Activated naive CD4-positive, alpha-beta T cell treated with anti-CD3 and anti-CD28 coated beads, Interleukin-2, amount 10 ng/mL, durations not matched to agents 7 days and 5 days (primary cell): ENCODE measurements around the gene GAB4.
"Not testable (repeated sequence)": the region's sequence is repeated elsewhere in the genome, so short reads cannot be mapped to it uniquely, and the experiment has no call there.

Experiments used
- CTCF ChIA-PET: fragments of 350-600 bp; sonication (Branson Sonifier 250); formaldehyde crosslinking; loops from one replicate; lab custom pipeline; 2021; ENCODE audit warnings: antibody characterized with exemption; lab: Charles Lee
- DNase-seq: peaks from one replicate; pipeline ENCODE4 v3.0.0-alpha.2; 2020
- H3K27ac Mint-ChIP-seq: one replicate; pipeline ENCODE4 v1.8.0; 2021; ENCODE audit warnings: mild to moderate bottlenecking, moderate library complexity, mixed read lengths
- H3K27me3 Mint-ChIP-seq: one replicate; pipeline ENCODE4 v1.8.0; 2021; ENCODE audit warnings: mild to moderate bottlenecking, mixed read lengths
- H3K36me3 Mint-ChIP-seq: one replicate; pipeline ENCODE4 v1.8.0; 2021; ENCODE audit warnings: mixed read lengths
- H3K4me1 Mint-ChIP-seq: one replicate; pipeline ENCODE4 v1.8.0; 2021; ENCODE audit warnings: mixed read lengths
- H3K4me3 Mint-ChIP-seq: one replicate; pipeline ENCODE4 v1.8.0; 2021; ENCODE audit warnings: mild to moderate bottlenecking, moderate library complexity, mixed read lengths
- H3K9me3 Mint-ChIP-seq: one replicate; pipeline ENCODE4 v1.8.0; 2021; ENCODE audit warnings: mixed read lengths

GAB4 gene

DNA sequence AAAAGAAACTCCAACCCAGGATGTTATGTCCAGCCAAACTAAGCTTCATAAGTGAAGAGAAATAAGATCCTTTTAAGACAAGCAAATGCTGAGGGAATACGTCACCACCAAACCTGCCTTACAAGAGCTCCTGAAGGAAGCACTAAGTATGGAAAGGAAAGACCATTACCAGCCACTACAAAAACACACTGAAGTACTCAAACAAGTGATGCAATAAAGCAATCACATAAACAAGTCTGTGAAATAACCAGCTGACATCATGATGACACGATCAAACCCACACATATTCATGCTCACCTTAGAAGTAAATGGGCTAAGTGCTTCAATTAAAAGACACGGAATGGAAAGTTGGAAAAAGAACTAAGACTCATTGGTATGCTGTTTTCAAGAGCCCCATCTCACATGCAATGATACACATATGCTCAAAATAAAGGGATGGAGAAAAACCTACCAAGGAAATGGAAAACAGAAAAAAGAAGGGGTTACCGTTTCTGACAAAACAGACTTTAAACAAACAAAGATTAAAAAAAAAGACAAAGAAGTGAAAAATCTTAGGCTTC is 82.5 kb downstream of the GAB4 start:
- DNase-seq, result no peak
- Mint-ChIP-seq H3K9me3 (no peaks in the 10 kb centered on the region), H3K4me3 (no peak overlapping the region), H3K36me3 (no peaks in the 10 kb centered on the region), H3K27me3 (peaks cover 47% of the 10 kb centered on the region), H3K4me1 (no peaks in the 10 kb centered on the region), H3K27ac (no peak overlapping the region)
- CTCF ChIA-PET, result no interaction called here

DNA sequence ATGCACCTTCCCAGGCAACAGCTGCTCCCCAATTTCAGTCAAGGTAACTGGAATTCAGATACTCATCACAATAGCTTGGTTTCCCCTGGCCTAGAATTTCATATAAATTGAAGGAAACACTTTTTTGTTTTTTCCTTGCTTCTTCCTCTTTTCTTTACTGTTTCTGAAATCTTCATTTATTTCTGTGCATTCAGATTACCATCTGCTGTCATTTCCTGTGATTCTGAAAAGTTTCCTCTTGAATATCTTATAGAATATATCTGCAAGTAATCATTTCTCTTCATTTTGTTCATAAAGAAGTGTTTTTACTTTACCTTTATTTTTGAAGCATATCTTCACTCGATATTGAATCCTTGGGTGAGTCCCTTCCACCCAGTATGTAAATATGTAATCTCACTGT is 85.3 kb downstream of the GAB4 start:
- DNase-seq, result no peak
- no peak overlapping the region for H3K27ac Mint-ChIP-seq

DNA sequence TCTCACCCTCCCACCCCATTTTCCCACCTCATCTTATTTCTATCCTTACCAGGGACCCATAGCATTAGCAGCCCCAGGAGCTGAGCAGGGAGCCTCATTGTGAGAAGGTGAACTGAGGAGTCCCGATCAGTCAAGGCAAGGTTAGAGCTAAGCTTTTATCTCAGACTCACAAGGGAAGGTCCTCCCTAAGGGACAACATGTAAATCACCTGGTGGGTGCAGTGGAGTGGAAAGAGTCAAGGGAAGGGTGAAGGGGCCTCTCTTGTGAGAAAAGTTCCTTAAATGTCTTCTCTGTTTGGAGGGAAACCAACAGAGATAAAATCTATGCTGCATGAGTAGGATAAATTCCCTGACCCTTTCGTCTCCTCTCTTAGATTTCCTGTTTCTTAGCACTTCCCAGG is 85.9 kb downstream of the GAB4 start:
- Mint-ChIP-seq H3K27ac (no peak overlapping the region), H3K9me3 (no peaks in the 10 kb centered on the region), H3K36me3 (no peaks in the 10 kb centered on the region), H3K4me1 (no peaks in the 10 kb centered on the region), H3K27me3 (peaks cover 40% of the 10 kb centered on the region), H3K4me3 (no peak overlapping the region)
- DNase-seq, result no peak
- CTCF ChIA-PET, result no interaction called here

More for the DNA sequence above, 85.3 kb downstream of the GAB4 start:
- CTCF ChIA-PET, result no interaction called here
- H3K4me1 Mint-ChIP-seq, result no peaks in the 10 kb centered on the region
- H3K36me3 Mint-ChIP-seq, result no peaks in the 10 kb centered on the region
- H3K9me3 Mint-ChIP-seq, result no peaks in the 10 kb centered on the region
- peaks cover 35% of the 10 kb centered on the region for H3K27me3 Mint-ChIP-seq
- no peak overlapping the region for H3K4me3 Mint-ChIP-seq

DNA sequence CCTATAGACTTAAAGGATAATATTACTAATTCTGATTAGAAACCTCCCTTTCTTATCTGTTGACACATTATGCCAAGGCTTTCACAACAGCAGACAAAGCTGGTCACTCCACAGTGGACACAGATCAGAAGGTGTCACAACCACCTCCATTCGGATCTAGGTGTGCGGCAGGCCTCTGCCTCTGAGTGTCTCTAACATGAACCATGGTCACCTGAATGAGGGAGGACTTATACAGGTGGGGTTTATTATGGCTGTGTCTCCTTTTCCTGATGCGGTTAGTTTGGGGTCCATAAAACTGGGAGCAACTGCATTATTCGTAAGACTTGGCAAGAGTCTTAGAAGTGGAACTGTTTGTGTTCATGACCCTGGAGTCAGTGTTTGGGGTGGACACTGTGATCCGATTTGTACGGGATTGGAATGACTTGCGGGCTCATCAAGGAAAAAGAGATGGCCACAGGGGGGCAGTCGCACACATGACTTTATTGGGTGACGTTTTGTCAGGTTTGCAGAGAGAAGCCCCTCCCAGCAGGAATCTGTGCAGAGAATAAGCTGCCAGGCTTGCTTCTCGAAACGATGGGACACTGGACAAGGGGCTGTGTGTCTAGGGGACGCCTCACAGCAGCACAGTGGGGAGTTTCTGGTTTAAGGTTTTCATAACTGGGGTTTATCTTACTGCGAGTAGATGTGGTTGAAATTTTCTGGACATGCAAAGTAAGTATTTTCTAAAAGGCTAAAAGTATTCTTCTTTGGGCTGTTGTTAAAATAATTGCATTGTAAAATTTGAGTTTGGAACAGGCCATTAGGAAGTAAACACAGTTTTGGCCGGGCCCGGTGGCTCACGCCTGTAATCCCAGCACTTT is 90.6 kb downstream of the GAB4 start:
- no peaks in the 10 kb centered on the region for H3K36me3 Mint-ChIP-seq
- H3K4me1 Mint-ChIP-seq, result no peaks in the 10 kb centered on the region
- peaks cover 46% of the 10 kb centered on the region for H3K27me3 Mint-ChIP-seq
- peak; percentile 75 for DNase-seq
- H3K4me3 Mint-ChIP-seq, result no peak overlapping the region
- H3K9me3 Mint-ChIP-seq, result no peaks in the 10 kb centered on the region
- CTCF ChIA-PET, result interaction anchor here (0.7 to 4.2 kb wide), 10 partner anchors 32 to 889 kb away, joined by 3 to 51 read pairs (median 4); no protein-coding TSS in a partner anchor
- H3K27ac Mint-ChIP-seq, result no peak overlapping the region

DNA sequence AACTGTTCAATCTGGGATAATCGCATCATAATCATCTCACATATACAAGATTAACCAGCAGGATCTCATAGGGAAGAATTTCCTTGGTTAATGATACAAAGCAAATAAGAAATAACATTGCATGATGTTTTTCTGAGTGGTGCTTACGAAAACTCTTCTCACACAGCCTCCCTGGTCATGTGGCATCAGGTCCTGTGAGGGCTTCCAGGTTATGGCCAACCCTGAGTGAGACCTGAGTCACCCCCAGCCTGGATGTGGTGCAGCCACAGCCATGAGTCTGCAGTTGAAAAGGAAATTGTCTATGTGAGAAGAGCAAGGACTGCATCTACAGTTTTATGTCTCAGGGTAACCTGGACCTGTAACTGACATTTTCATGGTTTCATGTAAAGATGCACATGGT is 92.3 kb downstream of the GAB4 start:
- Mint-ChIP-seq H3K9me3 (no peaks in the 10 kb centered on the region), H3K4me1 (no peaks in the 10 kb centered on the region), H3K36me3 (no peaks in the 10 kb centered on the region), H3K4me3 (no peak overlapping the region), H3K27ac (no peak overlapping the region), H3K27me3 (peaks cover 38% of the 10 kb centered on the region)
- CTCF ChIA-PET, result interaction anchor here (1.5 to 4.2 kb wide), 3 partner anchors 143 to 586 kb away, joined by 6 to 51 read pairs (median 7); no protein-coding TSS in a partner anchor
- no peak for DNase-seq

DNA sequence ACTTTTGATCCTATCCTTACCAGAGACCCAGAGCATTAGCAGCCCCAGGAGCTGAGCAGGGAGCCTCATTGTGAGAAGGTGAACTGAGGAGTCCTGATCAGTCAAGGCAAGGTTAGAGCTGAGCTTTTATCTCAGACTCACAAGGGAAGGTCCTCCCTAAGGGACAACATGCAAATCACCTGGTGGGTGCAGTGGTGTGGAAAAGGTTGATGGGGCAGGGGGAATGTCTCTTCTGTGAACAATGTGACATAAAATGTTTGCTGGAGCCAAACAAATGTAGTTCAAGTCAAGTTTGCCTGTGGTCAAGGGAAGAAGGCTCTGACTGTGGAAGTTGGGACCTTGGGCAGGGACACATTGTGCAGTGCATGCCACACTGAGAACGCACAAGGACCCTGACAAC is 93.1 kb downstream of the GAB4 start:
- H3K36me3 Mint-ChIP-seq, H3K9me3 Mint-ChIP-seq, CTCF ChIA-PET, DNase-seq, H3K27ac Mint-ChIP-seq, H3K4me1 Mint-ChIP-seq, H3K4me3 Mint-ChIP-seq: not testable (repeated sequence)
- peaks cover 38% of the 10 kb centered on the region for H3K27me3 Mint-ChIP-seq

DNA sequence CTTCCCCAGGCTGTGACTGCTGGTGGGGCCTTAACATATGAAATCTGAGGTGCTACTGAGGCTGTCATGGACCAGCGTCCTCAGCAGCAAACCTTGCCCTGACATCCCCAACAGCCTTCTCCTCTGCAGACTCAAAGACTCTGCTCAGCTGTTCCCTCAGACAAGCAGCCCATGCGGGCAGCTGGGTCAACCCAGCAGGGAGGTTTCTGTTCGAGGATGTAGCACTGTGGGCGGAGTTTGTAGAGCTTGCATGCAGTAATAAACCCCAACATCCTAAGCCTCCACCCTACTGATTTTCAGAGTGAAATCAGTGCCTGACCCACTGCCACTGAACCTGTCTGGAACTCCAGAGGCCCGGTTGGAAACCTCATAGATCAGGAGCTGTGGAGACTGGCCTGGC is 94.0 kb downstream of the GAB4 start:
- H3K27me3 Mint-ChIP-seq, result peaks cover 36% of the 10 kb centered on the region
- CTCF ChIA-PET, result interaction anchor here (1.4 kb wide), 1 partner anchor 136 kb away, joined by 3 read pairs; no protein-coding TSS in a partner anchor
- H3K27ac Mint-ChIP-seq, result no peak overlapping the region
- no peaks in the 10 kb centered on the region for H3K4me1 Mint-ChIP-seq
- no peaks in the 10 kb centered on the region for H3K36me3 Mint-ChIP-seq
- DNase-seq, result no peak
- no peaks in the 10 kb centered on the region for H3K9me3 Mint-ChIP-seq
- no peak overlapping the region for H3K4me3 Mint-ChIP-seq

DNA sequence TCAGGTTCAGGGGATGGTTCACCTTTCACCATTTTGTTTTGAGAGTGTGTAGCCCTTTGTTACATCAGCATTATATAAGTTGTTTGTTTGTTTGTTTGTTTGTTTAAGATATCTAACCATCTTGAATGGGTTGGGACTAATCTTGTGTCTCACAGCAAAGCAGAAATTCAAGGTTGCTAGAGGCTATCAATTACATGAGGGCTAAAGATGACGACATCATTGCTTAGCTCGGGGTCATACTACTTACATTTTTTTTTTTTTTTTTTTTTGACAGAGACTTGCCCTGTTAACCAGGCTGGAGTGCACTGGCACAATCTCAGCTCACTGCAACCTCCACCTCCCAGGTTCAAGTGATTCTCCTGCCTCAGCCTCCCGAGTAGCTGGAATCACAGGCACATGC is 95.7 kb downstream of the GAB4 start:
- CTCF ChIA-PET, result no interaction called here
- DNase-seq, result no peak
- no peaks in the 10 kb centered on the region for H3K36me3 Mint-ChIP-seq
- no peaks in the 10 kb centered on the region for H3K4me1 Mint-ChIP-seq
- peaks cover 28% of the 10 kb centered on the region for H3K27me3 Mint-ChIP-seq
- no peak overlapping the region for H3K4me3 Mint-ChIP-seq
- H3K9me3 Mint-ChIP-seq, result no peaks in the 10 kb centered on the region
- no peak overlapping the region for H3K27ac Mint-ChIP-seq
